Measurements from ENCODE around the gene TLK1. TPM values are rescaled to one million over a fixed set of nuclear protein-coding genes. Genes with fewer than 3 reads are reported as not detected.

Gene TLK1
- total and polyA plus RNA-seq, 2 experiments from 2014 or later, result 41.2 to 45.0 TPM

- DNase-seq (ENCODE audit: low spot score), result no peak
- H4K20me1 ChIP-seq (replicated peaks; ENCODE audit: insufficient read depth), result peaks cover 13% of the 10 kb centered on the region
- no peaks in the 10 kb centered on the region for H3K9me2 ChIP-seq (ENCODE audit: insufficient read depth)
- H3K36me3 ChIP-seq (ENCODE audit: insufficient read depth), result no peaks in the 10 kb centered on the region
- no peak overlapping the region for H3K4me3 Mint-ChIP-seq
- H3K4me3 ChIP-seq, result no peak overlapping the region
- peaks cover 21% of the 10 kb centered on the region; the same call in 2 of the 3 replicates for H3K36me3 Mint-ChIP-seq (ENCODE audit: low read depth)
- H3K27ac ChIP-seq (ENCODE audit: low read depth), result no peak overlapping the region
- H3K9me3 Mint-ChIP-seq, result no peaks in the 10 kb centered on the region
- no peak for ATAC-seq
- no peaks in the 10 kb centered on the region for H3K4me1 ChIP-seq (ENCODE audit: insufficient read depth)
- H3K27me3 Mint-ChIP-seq (ENCODE audit: insufficient read depth, low read depth, poor library complexity), result peaks cover 5% of the 10 kb centered on the region
- H3K27ac Mint-ChIP-seq, result no peak overlapping the region; the same call in 1 of the 2 replicates
- H3K27me3 ChIP-seq (ENCODE audit: insufficient read depth), result no peaks in the 10 kb centered on the region
- TF ChIP-seq NANOG (IDR thresholded peaks at IDR 0.05; ENCODE audit: borderline replicate concordance) (no peak), EZH2phosphoT487 (IDR thresholded peaks at IDR 0.05; ENCODE audit: unreplicated experiment) (no peak), ETS1 (IDR thresholded peaks at IDR 0.05) (no peak)
- H3K4me2 ChIP-seq, result no peak overlapping the region
- H3K4me1 Mint-ChIP-seq, result peaks cover 17% of the 10 kb centered on the region; the same call in 2 of the 3 replicates
- no peaks in the 10 kb centered on the region for H3F3A ChIP-seq (replicated peaks; ENCODE audit: low read depth)
- H3K79me2 ChIP-seq (replicated peaks; ENCODE audit: insufficient read depth), result peaks cover 100% of the 10 kb centered on the region
- no peak overlapping the region for H2AFZ ChIP-seq
Observed at GRCh38 chr2:171109020-171109419, 51.7 kb downstream of the TLK1 start.

GRCh38 chr2:171107803-171108202, 52.9 kb downstream of the TLK1 start:
- Histone ChIP-seq H3K4me3 (no peak overlapping the region), H3F3A (replicated peaks; ENCODE audit: low read depth) (no peaks in the 10 kb centered on the region), H3K4me1 (ENCODE audit: insufficient read depth) (peaks cover 7% of the 10 kb centered on the region), H3K79me2 (replicated peaks; ENCODE audit: insufficient read depth) (peaks cover 99% of the 10 kb centered on the region), H4K20me1 (replicated peaks; ENCODE audit: insufficient read depth) (peaks cover 18% of the 10 kb centered on the region), H3K27me3 (ENCODE audit: insufficient read depth) (no peaks in the 10 kb centered on the region), H3K36me3 (ENCODE audit: insufficient read depth) (no peaks in the 10 kb centered on the region), H3K27ac (ENCODE audit: low read depth) (no peak overlapping the region), H3K9me2 (ENCODE audit: insufficient read depth) (no peaks in the 10 kb centered on the region), H3K4me2 (no peak overlapping the region), H2AFZ (no peak overlapping the region)
- Mint-ChIP-seq H3K4me1 (peaks cover 25% of the 10 kb centered on the region), H3K36me3 (ENCODE audit: low read depth) (peaks cover 18% of the 10 kb centered on the region; the same call in 2 of the 3 replicates), H3K4me3 (no peak overlapping the region), H3K9me3 (no peaks in the 10 kb centered on the region), H3K27me3 (ENCODE audit: insufficient read depth, low read depth, poor library complexity) (peaks cover 3% of the 10 kb centered on the region), H3K27ac (no peak overlapping the region)
- DNase-seq (ENCODE audit: low spot score) (no peak), ATAC-seq (no peak)
- TF ChIP-seq STAT1 (IDR thresholded peaks at IDR 0.05; ENCODE audit: unreplicated experiment) (no peak), POLR2AphosphoS5 (IDR thresholded peaks at IDR 0.05; ENCODE audit: low read depth) (no peak), REST (IDR thresholded peaks at IDR 0.05; ENCODE audit: unreplicated experiment) (no peak), JUNB (IDR thresholded peaks at IDR 0.05; ENCODE audit: unreplicated experiment) (no peak), EZH2phosphoT487 (IDR thresholded peaks at IDR 0.05; ENCODE audit: unreplicated experiment) (no peak), ZNF114 (CRISPR knock-in tag; IDR thresholded peaks at IDR 0.05) (no peak), CREB1 (CRISPR knock-in tag; IDR thresholded peaks at IDR 0.05; ENCODE audit: low read depth) (no peak), EZH2 (IDR thresholded peaks at IDR 0.05; ENCODE audit: low read depth, unreplicated experiment) (no peak), ZNF462 (CRISPR knock-in tag; IDR thresholded peaks at IDR 0.05) (no peak), ZNF331 (CRISPR knock-in tag; IDR thresholded peaks at IDR 0.05; ENCODE audit: low read depth) (no peak), NANOG (IDR thresholded peaks at IDR 0.05; ENCODE audit: borderline replicate concordance) (no peak)
